ENCODE results near the gene CSHL1.
"Not testable (repeated sequence)": the region's sequence is repeated elsewhere in the genome, so short reads cannot be mapped to it uniquely, and the experiment has no call there.

CSHL1 gene

GRCh38 chr17:63917646-63918045, 6.6 kb upstream of the CSHL1 start:
- DNase-seq, result no peak

GRCh38 chr17:63917206-63917605, 6.1 kb upstream of the CSHL1 start:
- DNase-seq, result not testable (repeated sequence)

- DNase-seq, result no peak
Measured at GRCh38 chr17:63916566-63917185, 5.6 kb upstream of the CSHL1 start.

- not testable (repeated sequence) for DNase-seq
Measured at GRCh38 chr17:63915753-63916152, 4.7 kb upstream of the CSHL1 start.

GRCh38 chr17:63914471-63914870, 3.4 kb upstream of the CSHL1 start:
- no peak for DNase-seq

GRCh38 chr17:63911657-63912100, 621 bp upstream of the CSHL1 start:
- DNase-seq, result peak; percentile 4 to 53 (median 19)

- DNase-seq, result no peak
Measured at GRCh38 chr17:63910096-63910495, 962 bp downstream of the CSHL1 start.

- not testable (repeated sequence) for DNase-seq
Measured at GRCh38 chr17:63909586-63909985, 1.5 kb downstream of the CSHL1 start.

GRCh38 chr17:63907161-63907778, 3.8 kb downstream of the CSHL1 start:
- peak in 1 of 3 experiments; percentile 9 for DNase-seq

GRCh38 chr17:63904796-63905195, 6.3 kb downstream of the CSHL1 start:
- not testable (repeated sequence) for DNase-seq

GRCh38 chr17:63903787-63904201, 7.3 kb downstream of the CSHL1 start:
- peak in 1 of 3 experiments; percentile 45 for DNase-seq

GRCh38 chr17:63901971-63902370, 9.1 kb downstream of the CSHL1 start:
- not testable (repeated sequence) for DNase-seq

GRCh38 chr17:63898899-63899798, 11.9 kb downstream of the CSHL1 start:
- DNase-seq, result peak in 2 of 3 experiments; percentile 4 to 18

- not testable (repeated sequence) for DNase-seq
Measured at GRCh38 chr17:63896524-63897354, 14.3 kb downstream of the CSHL1 start, which contains the start of gene CSH1. Gene CSH1, minus strand, starts transcription at chr17:63896574. Its CDS starts 63 bp downstream, at chr17:63896511.

- DNase-seq, result not testable (repeated sequence)
Measured at GRCh38 chr17:63894821-63895220, 16.2 kb downstream of the CSHL1 start.

- DNase-seq, result not testable (repeated sequence)
Measured at GRCh38 chr17:63894021-63894420, 17.0 kb downstream of the CSHL1 start.

- DNase-seq, result peak in 2 of 3 experiments; percentile 8 to 28
Measured at GRCh38 chr17:63892316-63893037, 18.6 kb downstream of the CSHL1 start.

GRCh38 chr17:63889026-63889848, 21.8 kb downstream of the CSHL1 start:
- DNase-seq, result peak in 2 of 3 experiments; percentile 19 to 61

GRCh38 chr17:63885119-63885518, 25.9 kb downstream of the CSHL1 start:
- not testable (repeated sequence) for DNase-seq

GRCh38 chr17:63882626-63883126, 28.4 kb downstream of the CSHL1 start:
- not testable (repeated sequence) for DNase-seq

Data from NCI-H1417 (cell line).